IMR-90 (cell line): ENCODE measurements around the gene SPATA33.

ENCODE experiments used
- MAFK ChIP-seq: IDR thresholded peaks from 2 replicates; pipeline ENCODE4 v1.6.1; 2012; ENCODE audit warnings: low read depth, low read length, improper control_type of control experiment
- POLR2A ChIP-seq: IDR thresholded peaks from 2 replicates; pipeline ENCODE4 v1.6.1; 2012; ENCODE audit warnings: mild to moderate bottlenecking, low read depth, low read length
- TF ChIP-seq, protein P1 (sequence below): conservative IDR thresholded peaks from 2 replicates; pipeline ENCODE4 v1.5.1; 2012; ENCODE audit warnings: mild to moderate bottlenecking, low read depth, low read length, improper control_type of control experiment

- TF ChIP-seq, protein P1, sequence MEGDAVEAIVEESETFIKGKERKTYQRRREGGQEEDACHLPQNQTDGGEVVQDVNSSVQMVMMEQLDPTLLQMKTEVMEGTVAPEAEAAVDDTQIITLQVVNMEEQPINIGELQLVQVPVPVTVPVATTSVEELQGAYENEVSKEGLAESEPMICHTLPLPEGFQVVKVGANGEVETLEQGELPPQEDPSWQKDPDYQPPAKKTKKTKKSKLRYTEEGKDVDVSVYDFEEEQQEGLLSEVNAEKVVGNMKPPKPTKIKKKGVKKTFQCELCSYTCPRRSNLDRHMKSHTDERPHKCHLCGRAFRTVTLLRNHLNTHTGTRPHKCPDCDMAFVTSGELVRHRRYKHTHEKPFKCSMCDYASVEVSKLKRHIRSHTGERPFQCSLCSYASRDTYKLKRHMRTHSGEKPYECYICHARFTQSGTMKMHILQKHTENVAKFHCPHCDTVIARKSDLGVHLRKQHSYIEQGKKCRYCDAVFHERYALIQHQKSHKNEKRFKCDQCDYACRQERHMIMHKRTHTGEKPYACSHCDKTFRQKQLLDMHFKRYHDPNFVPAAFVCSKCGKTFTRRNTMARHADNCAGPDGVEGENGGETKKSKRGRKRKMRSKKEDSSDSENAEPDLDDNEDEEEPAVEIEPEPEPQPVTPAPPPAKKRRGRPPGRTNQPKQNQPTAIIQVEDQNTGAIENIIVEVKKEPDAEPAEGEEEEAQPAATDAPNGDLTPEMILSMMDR, result no peak
- TF ChIP-seq MAFK (no peak), POLR2A (no peak)
Measured at GRCh38 chr16:89693931-89694783, 36.5 kb downstream of the SPATA33 start.
